OCI-LY7 (cell line): Measurements from ENCODE around the gene RRBP1. TPM values are rescaled to one million over a fixed set of nuclear protein-coding genes. Genes with fewer than 3 reads are reported as not detected.

Experiments
- BruUV-seq: library from RNA; stranded (reverse); fragments of 400-500 nt; replicated peaks from 2 replicates; lab custom pipeline; 2021; lab: Mats Ljungman, UMichigan
- CTCF ChIA-PET: fragments of 300-600 bp; sonication (Branson Sonifier 250); formaldehyde crosslinking; loops from one replicate; lab custom pipeline; 2022; ENCODE audit warnings: antibody characterized with exemption; ENCODE audit not compliant: unreplicated experiment; lab: Charles Lee
- POLR2A ChIA-PET: fragments of 300-600 bp; sonication (Branson Sonifier 250); formaldehyde crosslinking; loops from one replicate; lab custom pipeline; 2022; ENCODE audit warnings: antibody characterized with exemption; lab: Charles Lee
- DNase-seq: peaks from one replicate; pipeline ENCODE4 v3.0.0-alpha.2; 2015; ENCODE audit warnings: low spot score
- H2AFZ ChIP-seq: fragments of 200-600 bp; sonication (generic), shearing (Covaris generic); 2 replicates; pipeline ENCODE4 v1.6.1; 2014; ENCODE audit warnings: mild to moderate bottlenecking, antibody characterized with exemption, low read length, moderate library complexity
- H3K27ac ChIP-seq: fragments of 200-600 bp; sonication (generic); 2 replicates; pipeline ENCODE4 v1.5.1; 2014; ENCODE audit warnings: mixed run types, low read depth, mild to moderate bottlenecking, moderate library complexity, low read length, inconsistent platforms; ENCODE audit not compliant: poor library complexity, severe bottlenecking
- H3K36me3 ChIP-seq: fragments of 200-600 bp; sonication (generic); 2 replicates; pipeline ENCODE4 v1.6.1; 2014; ENCODE audit warnings: mild to moderate bottlenecking, antibody characterized with exemption, low read length, moderate library complexity, mixed read lengths; ENCODE audit not compliant: insufficient read depth
- H3K4me1 ChIP-seq: fragments of 200-600 bp; sonication (generic); 2 replicates; pipeline ENCODE4 v1.5.1; 2014; ENCODE audit warnings: mild to moderate bottlenecking, low read length; ENCODE audit not compliant: insufficient read depth, poor library complexity, severe bottlenecking
- H3K4me2 ChIP-seq: fragments of 200-600 bp; sonication (generic); 2 replicates; pipeline ENCODE4 v1.6.1; 2014; ENCODE audit warnings: mild to moderate bottlenecking, low read length
- H3K4me3 ChIP-seq: fragments of 200-600 bp; sonication (generic); 2 replicates; pipeline ENCODE4 v1.5.1; 2014; ENCODE audit warnings: mild to moderate bottlenecking, low read depth, low read length; ENCODE audit not compliant: poor library complexity, severe bottlenecking
- H3K79me2 ChIP-seq: fragments of 200-600 bp; sonication (generic); 2 replicates; pipeline ENCODE4 v1.6.1; 2016; ENCODE audit warnings: low read depth, mild to moderate bottlenecking, low read length, moderate library complexity, mixed read lengths; ENCODE audit not compliant: insufficient read depth
- H3K9me2 ChIP-seq: fragments of 200-600 bp; sonication (generic); 2 replicates; pipeline ENCODE4 v1.6.1; 2016; ENCODE audit warnings: mild to moderate bottlenecking, low read length, mixed read lengths; ENCODE audit not compliant: insufficient read depth
- H3K9me3 ChIP-seq: fragments of 200-600 bp; sonication (generic); 2 replicates; pipeline ENCODE4 v1.6.1; 2014; ENCODE audit warnings: mild to moderate bottlenecking, mixed run types, low read length, mixed read lengths
- H4K20me1 ChIP-seq: fragments of 200-600 bp; sonication (generic); 2 replicates; pipeline ENCODE4 v1.6.1; 2014; ENCODE audit warnings: mild to moderate bottlenecking, antibody characterized with exemption, low read length, moderate library complexity, mixed read lengths; ENCODE audit not compliant: insufficient read depth
- CTCF ChIP-seq: fragments of 200-600 bp; sonication (generic); conservative IDR thresholded peaks from 2 replicates; pipeline ENCODE4 v1.5.1; 2014; ENCODE audit warnings: mild to moderate bottlenecking, antibody characterized with exemption, low read length, moderate library complexity, mixed read lengths
- EZH2phosphoT487 ChIP-seq: fragments of 200-600 bp; sonication (generic); IDR thresholded peaks from 2 replicates; pipeline ENCODE4 v1.6.1; 2018; ENCODE audit warnings: low read depth, borderline replicate concordance, mild to moderate bottlenecking, mixed run types, antibody characterized with exemption, low read length, moderate library complexity, mixed read lengths
- intact Hi-C: fragments of 100-400 bp; cut with micrococcal nuclease; formaldehyde crosslinking; loops from one replicate; pipeline ENCODE4 v1.10.0; 2022; ENCODE audit not compliant: unreplicated experiment
- total RNA-seq, 2 experiments: library from RNA; depleted of rRNA in 1 of 2; stranded (reverse); fragments of >200 nt in 1 of 2; shearing (Covaris generic) in 1 of 2; gene quantifications; 2 replicates each; pipeline ENCODE4 v1.2.3, GENCODE V29; 2014 to 2022

The RRBP1 gene
- total RNA-seq, 2 experiments from 2014 or later: 13.6 to 46.3 TPM

GRCh38 chr20:17565169-17565845, 116.7 kb downstream of the RRBP1 start:
- no peak for TF ChIP-seq CTCF
- no peak for TF ChIP-seq EZH2phosphoT487
- no peak overlapping the region for H2AFZ ChIP-seq
- no peaks in the 10 kb centered on the region for H3K9me3 ChIP-seq
- no peaks in the 10 kb centered on the region for H3K36me3 ChIP-seq
- H3K27ac ChIP-seq: no peak overlapping the region
- H3K4me2 ChIP-seq: no peak overlapping the region
- no TSS peak for BruUV-seq
- no peaks in the 10 kb centered on the region for H3K79me2 ChIP-seq
- POLR2A ChIA-PET: interaction anchor here (0.5 to 0.7 kb wide), 3 partner anchors 10 to 52 kb away, joined by 3 to 5 read pairs (median 3); no protein-coding TSS in a partner anchor
- intact Hi-C loops: no loop called here
- CTCF ChIA-PET: no interaction called here
- H3K4me1 ChIP-seq: no peaks in the 10 kb centered on the region
- no peaks in the 10 kb centered on the region for H3K9me2 ChIP-seq
- no peaks in the 10 kb centered on the region for H4K20me1 ChIP-seq
- no peak for DNase-seq
- no peak overlapping the region for H3K4me3 ChIP-seq

Other genes with a start within 250 kb of the RRBP1 start
- gene BFSP1, start 150.9 kb downstream of the RRBP1 start, total RNA-seq (2014; rRNA removed; shearing (Covaris generic)): not detected in 2 replicates
- not detected in 2 replicates for gene BFSP1, start 150.9 kb downstream of the RRBP1 start, total RNA-seq (2022)
- gene DSTN, start 112.2 kb downstream of the RRBP1 start, total RNA-seq (2014; rRNA removed; shearing (Covaris generic)): 25.5 and 28.0 TPM in 2 replicates
- 58.1 and 61.2 TPM in 2 replicates for gene DSTN, start 112.2 kb downstream of the RRBP1 start, total RNA-seq (2022)
- not detected in 2 replicates for gene BANF2, start 17.7 kb upstream of the RRBP1 start, total RNA-seq (2014; rRNA removed; shearing (Covaris generic))
- gene BANF2, start 17.7 kb upstream of the RRBP1 start, total RNA-seq (2022): not detected in 2 replicates